Neuronal stem cell (in vitro differentiated cells): ENCODE results near the gene PHF1.
"Not testable (repeated sequence)": the region's sequence is repeated elsewhere in the genome, so short reads cannot be mapped to it uniquely, and the experiment has no call there.

Experiments used
- DNase-seq: peaks from one replicate; pipeline ENCODE4 v3.0.0-alpha.2; 2013; ENCODE audit warnings: low spot score
- H2AFZ ChIP-seq: one replicate; pipeline ENCODE4 v1.6.1; 2013; ENCODE audit warnings: mild to moderate bottlenecking, low read length, inconsistent platforms
- H2AK5ac ChIP-seq: 2 replicates; pipeline ENCODE4 v1.6.1; 2013; ENCODE audit warnings: low read depth, mild to moderate bottlenecking, inconsistent platforms, low read length, moderate library complexity, mixed read lengths
- H2BK120ac ChIP-seq: 2 replicates; pipeline ENCODE4 v1.6.1; 2013; ENCODE audit warnings: low read depth, mild to moderate bottlenecking, inconsistent platforms, low read length, moderate library complexity, mixed read lengths
- H2BK12ac ChIP-seq: one replicate; pipeline ENCODE4 v1.6.1; 2013; ENCODE audit warnings: low read length, inconsistent platforms
- H2BK15ac ChIP-seq: 2 replicates; pipeline ENCODE4 v1.6.1; 2013; ENCODE audit warnings: mild to moderate bottlenecking, low read length, inconsistent platforms, mixed read lengths
- H2BK5ac ChIP-seq: one replicate; pipeline ENCODE4 v1.6.1; 2013; ENCODE audit warnings: inconsistent platforms, mild to moderate bottlenecking, low read length, moderate library complexity
- H3K14ac ChIP-seq: one replicate; pipeline ENCODE4 v1.6.1; 2013; ENCODE audit warnings: low read length, inconsistent platforms
- H3K18ac ChIP-seq: 2 replicates; pipeline ENCODE4 v1.6.1; 2013; ENCODE audit warnings: low read length, inconsistent platforms
- H3K23ac ChIP-seq: 2 replicates; pipeline ENCODE4 v1.6.1; 2013; ENCODE audit warnings: low read depth, mild to moderate bottlenecking, mixed read lengths, low read length, inconsistent platforms; ENCODE audit not compliant: poor library complexity
- H3K27ac ChIP-seq: replicated peaks from 3 replicates; pipeline ENCODE4 v1.5.1; 2013; ENCODE audit warnings: low read length, inconsistent platforms
- H3K27me3 ChIP-seq, 3 experiments: 2 replicates each; pipeline ENCODE4 v1.6.1; 2013; ENCODE audit warnings: low read length in 3 of 3, mild to moderate bottlenecking in 2 of 3, inconsistent platforms in 1 of 3, low read depth in 1 of 3, mixed read lengths in 1 of 3, moderate library complexity in 1 of 3; ENCODE audit not compliant: control insufficient read depth in 3 of 3, insufficient read depth in 3 of 3
- H3K36me3 ChIP-seq, 2 donors: replicated peaks in 1 of 2; 2 replicates each; pipeline ENCODE4 v1.6.1; 2013; ENCODE audit warnings: low read length in 2 of 2; ENCODE audit not compliant: control insufficient read depth in 2 of 2, insufficient read depth in 2 of 2
- H3K4ac ChIP-seq: 2 replicates; pipeline ENCODE4 v1.6.1; 2013; ENCODE audit warnings: inconsistent platforms, mild to moderate bottlenecking, low read length, moderate library complexity
- H3K4me1 ChIP-seq, 2 donors: 1 replicate in 1 of 2; 2 replicates in 1 of 2; pipeline ENCODE4 v1.6.1; 2013; ENCODE audit warnings: low read length in 2 of 2, low read depth in 1 of 2; ENCODE audit not compliant: control insufficient read depth in 2 of 2, insufficient read depth in 1 of 2
- H3K4me2 ChIP-seq: one replicate; pipeline ENCODE4 v1.6.1; 2013; ENCODE audit warnings: mild to moderate bottlenecking, low read length, inconsistent platforms; ENCODE audit not compliant: insufficient read depth, poor library complexity, severe bottlenecking
- H3K4me3 ChIP-seq, 2 donors: 2 replicates each; pipeline ENCODE4 v1.5.1; 2013; ENCODE audit warnings: low read length in 2 of 2, mild to moderate bottlenecking in 2 of 2, inconsistent platforms in 1 of 2, moderate library complexity in 1 of 2
- H3K79me1 ChIP-seq: one replicate; pipeline ENCODE4 v1.6.1; 2013; ENCODE audit warnings: low read depth, mild to moderate bottlenecking, inconsistent platforms, low read length, moderate library complexity
- H3K9ac ChIP-seq: one replicate; pipeline ENCODE4 v1.6.1; 2013; ENCODE audit warnings: mild to moderate bottlenecking, low read depth, low read length, inconsistent platforms; ENCODE audit not compliant: poor library complexity
- H3K9me3 ChIP-seq, 2 donors: replicated peaks in 1 of 2; 2 replicates each; pipeline versions ENCODE3 to v1.6.1; 2013; ENCODE audit warnings: low read length in 2 of 2, mild to moderate bottlenecking in 2 of 2, inconsistent platforms in 1 of 2, low read depth in 1 of 2, mixed read lengths in 1 of 2, moderate library complexity in 1 of 2; ENCODE audit not compliant: control insufficient read depth in 2 of 2, insufficient read depth in 1 of 2
- H4K8ac ChIP-seq: one replicate; pipeline ENCODE4 v1.6.1; 2013; ENCODE audit warnings: low read depth, mild to moderate bottlenecking, inconsistent platforms, low read length, moderate library complexity
- H4K91ac ChIP-seq: one replicate; pipeline ENCODE4 v1.6.1; 2013; ENCODE audit warnings: low read length, low read depth, mild to moderate bottlenecking, inconsistent platforms; ENCODE audit not compliant: poor library complexity
- WGBS, 2 donors: extraction: QIAGEN DNeasy Blood & Tissue Kit; methylation state at CpG; one replicate each; pipeline ENCODE4 v1.1.7; 2013; ENCODE audit warnings: missing lambda C conversion rate in 2 of 2, mixed read lengths in 1 of 2; ENCODE audit not compliant: insufficient read length in 2 of 2, insufficient replicate concordance in 1 of 2; ENCODE audit errors: extremely low coverage in 2 of 2; 5-methylcytosine and 5-hydroxymethylcytosine counted together

The PHF1 gene

DNA sequence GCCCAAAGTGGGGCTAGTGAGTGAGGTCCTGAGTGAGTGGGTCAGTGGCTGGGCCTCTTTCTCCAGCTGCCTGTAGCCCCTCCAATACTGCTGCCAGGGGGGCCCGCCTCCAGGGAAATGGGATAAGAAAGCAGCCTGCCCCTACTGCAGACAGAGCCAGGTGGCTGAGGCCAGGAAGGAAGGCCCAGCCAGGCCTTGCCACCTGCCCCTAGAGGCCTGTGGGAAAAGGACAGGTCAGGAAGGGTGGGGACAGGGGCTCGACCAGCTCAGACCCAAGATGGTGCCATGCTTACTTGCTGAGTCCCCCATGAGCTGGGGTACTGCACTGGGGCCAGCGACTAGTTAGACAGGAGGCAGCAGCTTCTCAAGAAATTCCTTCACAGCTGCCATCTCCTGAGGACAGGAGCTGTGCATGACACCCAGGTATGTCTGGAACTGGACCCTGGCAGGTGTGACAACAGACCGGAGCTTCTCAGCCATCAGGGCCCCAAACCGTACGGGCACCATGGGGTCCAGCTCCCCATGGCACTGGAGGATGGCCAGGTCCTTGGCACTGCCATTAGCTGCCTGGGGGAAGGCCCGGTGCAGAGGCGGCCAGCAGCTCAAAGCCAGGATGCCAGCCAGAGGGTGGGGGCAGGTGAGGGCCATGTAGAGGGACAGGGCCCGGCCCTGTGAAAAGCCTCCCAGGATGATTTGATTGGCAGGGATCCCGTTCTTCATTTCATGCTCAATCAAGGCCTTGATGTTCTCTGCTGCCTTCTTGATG lies 45.4 kb upstream of the PHF1 start:
- not testable (repeated sequence) for H3K27me3 ChIP-seq, H3K27ac ChIP-seq, H3K36me3 ChIP-seq, H3K23ac ChIP-seq, H4K91ac ChIP-seq, H2BK15ac ChIP-seq, H2BK12ac ChIP-seq, H2BK120ac ChIP-seq, H3K4ac ChIP-seq, H3K14ac ChIP-seq, H3K79me1 ChIP-seq, H3K9me3 ChIP-seq, H4K8ac ChIP-seq, H3K4me2 ChIP-seq, DNase-seq, H3K4me3 ChIP-seq
- Histone ChIP-seq H2BK5ac (peak overlapping the region; percentile 20), H3K4me1 (peaks cover 3 to 11% of the 10 kb centered on the region in 2 donors), H3K18ac (peak overlapping the region; percentile 49), H3K9ac (peak overlapping the region; percentile 55), H2AFZ (peak overlapping the region; percentile 83), H2AK5ac (peak overlapping the region; percentile 52)
- WGBS, 2 donors: no CpG with 5 or more reads among the region's 10 CpGs

DNA sequence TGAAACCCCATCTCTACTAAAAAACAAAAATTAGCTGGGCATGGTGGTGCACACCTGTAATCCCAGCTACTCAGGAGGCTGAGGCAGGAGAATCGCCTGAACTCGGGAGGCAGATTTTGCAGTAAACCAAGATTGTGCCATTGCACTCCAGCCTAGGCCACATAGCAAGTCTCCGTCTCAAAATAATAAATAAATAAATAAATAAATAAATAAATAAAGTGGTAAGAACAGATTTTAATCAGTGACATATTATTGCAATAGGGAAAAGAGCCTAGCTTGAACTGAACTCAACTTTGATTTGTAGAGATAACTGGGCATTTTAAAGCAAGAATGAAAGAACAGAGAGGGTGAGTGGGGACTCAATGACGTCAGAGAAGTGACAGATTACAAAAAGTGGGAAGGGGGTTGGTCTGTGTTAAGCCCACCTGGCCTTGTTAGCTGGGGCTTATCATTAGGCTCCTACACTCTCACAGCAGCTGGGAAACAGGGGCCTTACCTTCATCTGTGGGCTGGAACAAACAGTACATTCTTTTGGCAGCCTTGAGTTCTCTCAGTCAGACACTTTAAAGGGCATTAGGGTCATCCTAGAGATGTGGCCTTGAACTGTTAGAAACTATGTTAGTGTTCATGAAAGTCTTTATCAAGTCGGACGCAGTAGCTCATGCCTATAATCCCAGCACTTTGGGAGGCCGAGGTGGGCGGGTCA lies 43.7 kb upstream of the PHF1 start:
- Histone ChIP-seq H2BK120ac (no peak overlapping the region), H3K4me2 (no peak overlapping the region), H2AK5ac (no peak overlapping the region), H3K9me3 (no peaks in the 10 kb centered on the region), H2BK5ac (no peak overlapping the region), H3K9ac (no peak overlapping the region), H3K27me3 (no peaks in the 10 kb centered on the region), H3K27ac (no peak overlapping the region), H3K4ac (no peak overlapping the region), H3K14ac (no peak overlapping the region), H3K23ac (no peak overlapping the region), H3K4me1 (peaks cover 3 to 11% of the 10 kb centered on the region in 2 donors), H4K91ac (no peak overlapping the region), H4K8ac (no peak overlapping the region), H3K18ac (no peak overlapping the region), H3K36me3 (no peaks in the 10 kb centered on the region), H2AFZ (no peak overlapping the region), H3K79me1 (no peaks in the 10 kb centered on the region), H2BK15ac (no peak overlapping the region), H3K4me3 (no peak overlapping the region), H2BK12ac (peak overlapping the region; percentile 22)
- DNase-seq: no peak
- WGBS, 2 donors: no CpG with 5 or more reads among the region's 8 CpGs

DNA sequence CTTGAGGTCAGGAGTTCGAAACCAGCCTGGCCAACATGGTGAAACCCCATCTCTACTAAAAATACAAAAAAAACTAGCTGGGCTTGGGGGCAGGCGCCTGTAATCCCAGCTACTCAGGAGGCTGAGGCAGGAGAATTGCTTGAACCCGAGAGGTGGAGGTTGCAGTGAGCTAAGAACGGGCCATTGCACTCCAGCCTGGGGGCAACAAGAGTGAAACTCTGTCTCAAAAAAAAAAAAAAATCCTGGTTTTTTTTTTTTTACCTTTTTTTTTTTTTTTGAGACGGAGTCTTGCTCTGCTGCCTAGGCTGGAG lies 43.1 kb upstream of the PHF1 start:
- H2BK5ac ChIP-seq, H3K18ac ChIP-seq, H4K91ac ChIP-seq, H3K14ac ChIP-seq, H3K9ac ChIP-seq, H3K23ac ChIP-seq, H3K4me3 ChIP-seq, H3K27ac ChIP-seq, H2BK120ac ChIP-seq, H2BK12ac ChIP-seq, H3K4ac ChIP-seq, DNase-seq, H4K8ac ChIP-seq, H2AK5ac ChIP-seq, H2BK15ac ChIP-seq, H2AFZ ChIP-seq, H3K4me2 ChIP-seq, H3K9me3 ChIP-seq, H3K36me3 ChIP-seq, H3K79me1 ChIP-seq, H3K27me3 ChIP-seq: not testable (repeated sequence)
- WGBS, 2 donors: no CpG with 5 or more reads among the region's 5 CpGs
- peaks cover 3 to 11% of the 10 kb centered on the region in 2 donors for H3K4me1 ChIP-seq

DNA sequence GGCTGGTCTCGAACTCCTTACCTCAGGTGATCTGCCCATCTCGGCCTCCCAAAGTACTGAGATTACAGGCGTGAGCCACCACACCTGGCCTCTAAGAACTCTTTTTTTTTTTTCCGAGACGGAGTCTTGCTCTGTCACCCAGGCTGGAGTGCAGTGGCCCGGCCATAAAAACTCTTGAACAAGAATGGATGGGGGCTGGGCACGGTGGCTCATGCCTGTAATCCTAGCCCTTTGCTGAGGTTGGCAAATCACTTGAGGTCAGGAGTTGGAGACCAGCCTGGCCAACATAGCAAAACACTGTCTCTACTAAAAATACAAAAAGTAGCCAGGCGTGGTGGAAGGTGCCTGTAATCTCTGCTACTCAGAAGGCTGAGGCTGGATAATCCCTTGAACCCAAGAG lies 38.9 kb upstream of the PHF1 start:
- H3K18ac ChIP-seq, H4K8ac ChIP-seq, H3K36me3 ChIP-seq, H2BK12ac ChIP-seq, H3K4me1 ChIP-seq, H3K9ac ChIP-seq, H2AK5ac ChIP-seq, H4K91ac ChIP-seq, H3K79me1 ChIP-seq, H3K4me3 ChIP-seq, H3K4me2 ChIP-seq, H2BK120ac ChIP-seq, H3K14ac ChIP-seq, H2BK5ac ChIP-seq, H3K27ac ChIP-seq, H3K4ac ChIP-seq, DNase-seq, H3K27me3 ChIP-seq, H2BK15ac ChIP-seq, H2AFZ ChIP-seq, H3K23ac ChIP-seq, H3K9me3 ChIP-seq: not testable (repeated sequence)
- no CpG with 5 or more reads among the region's 8 CpGs for WGBS, 2 donors
